GM12892 (cell line): ENCODE measurements around the gene ZZZ3.

Source experiments
- POLR2A ChIP-seq: IDR thresholded peaks from 2 replicates; pipeline ENCODE4 v1.6.1; 2011; ENCODE audit warnings: low read depth, low read length, control low read depth
- POLR2AphosphoS5 ChIP-seq: IDR thresholded peaks from 2 replicates; pipeline ENCODE4 v1.6.1; 2011; ENCODE audit warnings: low read depth, low read length, control low read depth
- TAF1 ChIP-seq: IDR thresholded peaks from 2 replicates; pipeline ENCODE4 v1.6.1; 2011; ENCODE audit warnings: low read depth, mild to moderate bottlenecking, control low read depth, low read length, borderline replicate concordance

DNA sequence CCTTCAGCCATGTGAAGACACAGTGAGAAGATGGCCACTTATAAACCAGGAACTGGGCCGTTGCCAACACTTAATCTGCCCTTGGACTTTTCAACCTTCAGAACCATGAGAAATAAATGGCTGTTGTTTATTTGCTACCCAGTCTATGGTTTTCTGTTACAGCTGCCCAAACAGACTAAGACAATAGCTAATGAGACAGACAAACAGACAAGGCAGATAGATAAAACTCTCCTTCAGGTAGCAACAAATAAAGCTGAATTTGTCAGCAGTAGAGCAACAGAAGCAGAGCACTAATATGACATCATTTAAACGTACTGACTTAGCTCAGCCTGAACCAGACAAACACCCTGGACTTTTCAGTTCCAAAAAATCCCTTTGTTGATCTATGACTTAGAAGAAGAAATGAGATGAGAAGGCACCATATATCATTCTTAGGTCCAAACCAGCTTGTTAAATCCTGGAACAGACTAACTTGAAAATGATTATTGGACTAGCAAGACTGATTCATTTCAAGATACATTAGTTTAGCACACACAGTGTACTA, 27.0 kb downstream of the ZZZ3 start:
- no peak for TF ChIP-seq POLR2A
- no peak for TF ChIP-seq TAF1
- TF ChIP-seq POLR2AphosphoS5, result no peak
